PC-3 (cell line): ENCODE measurements around the gene GPC5. TPM values are rescaled to one million over a fixed set of nuclear protein-coding genes. Genes with fewer than 3 reads are reported as not detected.

Experiments
- ATAC-seq: fragments of 200-7000 bp; cut with Tn5 transposase; 2 replicates; pipeline ENCODE4 v1.9.1; 2020; ENCODE audit warnings: mild to moderate bottlenecking, moderate library complexity
- BruUV-seq: library from RNA; stranded (reverse); fragments of 400-500 nt; replicated peaks from 2 replicates; lab custom pipeline; 2021; lab: Mats Ljungman, UMichigan
- CTCF ChIA-PET: fragments of 300-600 bp; sonication (Branson Sonifier 250); formaldehyde crosslinking; loops from one replicate; lab custom pipeline; 2022; ENCODE audit warnings: antibody characterized with exemption; lab: Charles Lee
- POLR2A ChIA-PET: fragments of 300-600 bp; sonication (Branson Sonifier 250); formaldehyde crosslinking; loops from one replicate; lab custom pipeline; 2022; ENCODE audit warnings: antibody characterized with exemption; ENCODE audit not compliant: unreplicated experiment; lab: Charles Lee
- DNase-seq: peaks from one replicate; pipeline ENCODE4 v3.0.0-alpha.2; 2015
- H2AFZ ChIP-seq: fragments of 300-600 bp; sonication (generic); 2 replicates; pipeline ENCODE4 v1.6.0; 2016; ENCODE audit warnings: antibody characterized with exemption, low read length
- H3F3A ChIP-seq: fragments of 300-600 bp; sonication (generic); one replicate; pipeline ENCODE4 v1.6.0; 2017; ENCODE audit warnings: antibody characterized with exemption, low read length, control low read depth, mild to moderate bottlenecking; ENCODE audit not compliant: unreplicated experiment
- H3K27ac ChIP-seq: fragments of 300-600 bp; sonication (generic); 2 replicates; pipeline ENCODE4 v1.5.1; 2016; ENCODE audit warnings: mild to moderate bottlenecking, low read length
- H3K27me3 ChIP-seq: fragments of 300-600 bp; sonication (generic); 2 replicates; pipeline ENCODE4 v1.6.1; 2016; ENCODE audit warnings: low read length, mixed read lengths
- H3K36me3 ChIP-seq: fragments of 300-600 bp; sonication (generic); 2 replicates; pipeline ENCODE4 v1.6.1; 2016; ENCODE audit warnings: low read depth, mixed run types, low read length, mixed read lengths
- H3K4me1 ChIP-seq: fragments of 300-600 bp; sonication (generic); 2 replicates; pipeline ENCODE4 v1.5.1; 2016; ENCODE audit warnings: low read length; ENCODE audit not compliant: insufficient read depth
- H3K4me2 ChIP-seq: fragments of 300-600 bp; sonication (generic); 2 replicates; pipeline ENCODE4 v1.6.0; 2016; ENCODE audit warnings: low read length
- H3K4me3 ChIP-seq: fragments of 300-600 bp; sonication (generic); 2 replicates; pipeline ENCODE4 v1.5.1; 2016; ENCODE audit warnings: mild to moderate bottlenecking, low read length, mixed read lengths
- H3K79me2 ChIP-seq: fragments of 300-600 bp; sonication (generic); 2 replicates; pipeline ENCODE4 v1.6.1; 2017; ENCODE audit warnings: low read length, mixed read lengths
- H3K9ac ChIP-seq: fragments of 300-600 bp; sonication (generic); 2 replicates; pipeline ENCODE4 v1.6.0; 2016; ENCODE audit warnings: mild to moderate bottlenecking, low read length
- H3K9me2 ChIP-seq: fragments of 300-600 bp; sonication (generic); replicated peaks from 2 replicates; pipeline ENCODE4 v1.6.1; 2016; ENCODE audit warnings: mixed run types, low read length, mixed read lengths
- H3K9me3 ChIP-seq: fragments of 300-600 bp; sonication (generic); 2 replicates; pipeline ENCODE4 v1.6.1; 2016; ENCODE audit warnings: low read length, mixed read lengths
- H4K20me1 ChIP-seq: fragments of 300-600 bp; sonication (generic); 2 replicates; pipeline ENCODE4 v1.6.1; 2016; ENCODE audit warnings: low read length, mixed read lengths
- CTCF ChIP-seq: fragments of 300-600 bp; sonication (generic); conservative IDR thresholded peaks from 2 replicates; pipeline ENCODE4 v1.5.1; 2017; ENCODE audit warnings: antibody characterized with exemption, low read depth, mild to moderate bottlenecking, low read length
- EZH2 ChIP-seq: fragments of 300-600 bp; sonication (generic); IDR thresholded peaks from one replicate; pipeline ENCODE4 v1.6.1; 2017; ENCODE audit warnings: antibody characterized with exemption, mild to moderate bottlenecking, low read length; ENCODE audit not compliant: unreplicated experiment
- EZH2phosphoT487 ChIP-seq: fragments of 300-600 bp; sonication (generic); IDR thresholded peaks from 2 replicates; pipeline ENCODE4 v1.6.1; 2018; ENCODE audit warnings: mild to moderate bottlenecking, antibody characterized with exemption, low read length, borderline replicate concordance
- intact Hi-C: fragments of 100-400 bp; cut with micrococcal nuclease; formaldehyde crosslinking; loops from 2 replicates; pipeline ENCODE4 v1.9.0; 2023
- total RNA-seq: library from RNA; depleted of rRNA; stranded (reverse); fragments of >200 nt; gene quantifications from 2 replicates; pipeline ENCODE4 v1.2.3, GENCODE V29; 2014

GPC5 gene
- total RNA-seq, 1 experiment from 2014 or later: not detected

GRCh38 chr13:92103689-92104153, 705.3 kb downstream of the GPC5 start:
- no peaks in the 10 kb centered on the region for H4K20me1 ChIP-seq
- H3K9me2 ChIP-seq: no peaks in the 10 kb centered on the region
- H3K27ac ChIP-seq: no peak overlapping the region
- no peak for TF ChIP-seq EZH2phosphoT487
- no peak for TF ChIP-seq EZH2
- TF ChIP-seq CTCF: no peak
- POLR2A ChIA-PET: interaction anchor here (0.6 kb wide), 1 partner anchor 33 kb away, joined by 3 read pairs; no protein-coding TSS in a partner anchor
- no peak overlapping the region for H2AFZ ChIP-seq
- no peaks in the 10 kb centered on the region for H3K4me1 ChIP-seq
- intact Hi-C loops: loop anchor here (2.0 kb wide), 1 partner anchor 33 kb away; no protein-coding TSS in a partner anchor
- no peak overlapping the region for H3K4me2 ChIP-seq
- BruUV-seq: no TSS peak
- no peaks in the 10 kb centered on the region for H3K79me2 ChIP-seq
- no peaks in the 10 kb centered on the region for H3K9me3 ChIP-seq
- H3F3A ChIP-seq: no peaks in the 10 kb centered on the region
- peak; percentile 68 for ATAC-seq
- H3K36me3 ChIP-seq: no peaks in the 10 kb centered on the region
- H3K4me3 ChIP-seq: no peak overlapping the region
- DNase-seq: peak; percentile 23
- CTCF ChIA-PET: no interaction called here
- H3K9ac ChIP-seq: no peak overlapping the region
- H3K27me3 ChIP-seq: no peaks in the 10 kb centered on the region

DNA sequence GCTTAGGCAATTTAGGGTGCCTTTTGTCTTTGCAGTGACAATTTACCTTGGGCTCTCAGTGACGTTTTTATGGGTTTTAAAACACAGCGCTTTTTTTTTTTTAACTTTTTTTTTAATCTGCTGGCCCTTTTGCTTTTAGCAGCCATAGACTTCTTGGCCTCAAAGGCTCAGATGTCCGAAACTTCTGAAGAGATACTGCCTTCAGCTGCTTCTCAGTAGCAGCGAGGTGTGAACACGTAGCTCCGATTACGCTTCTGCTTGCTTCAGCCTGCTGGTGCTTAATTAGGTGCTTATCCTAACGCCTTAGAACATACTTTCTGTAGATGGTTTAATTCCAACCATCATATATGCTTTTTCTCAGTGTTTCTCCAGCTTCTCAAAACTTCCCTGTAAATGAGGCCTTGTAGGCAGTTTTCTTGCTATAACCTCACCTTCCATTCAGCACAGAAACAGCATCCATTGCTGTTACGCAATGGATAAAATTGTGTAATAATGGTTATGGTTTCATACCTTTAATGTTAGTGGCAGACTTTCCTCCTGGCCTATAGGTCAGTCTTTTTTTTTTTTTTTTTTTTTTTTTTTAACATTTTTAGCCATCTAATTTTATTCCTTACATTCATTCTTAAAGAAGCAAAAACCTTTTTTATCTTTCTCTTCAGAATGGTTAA, 723.9 kb downstream of the GPC5 start:
- TF ChIP-seq EZH2 (no peak), CTCF (no peak), EZH2phosphoT487 (no peak)
- Histone ChIP-seq H3K4me3 (no peak overlapping the region), H3K36me3 (no peaks in the 10 kb centered on the region), H3F3A (no peaks in the 10 kb centered on the region), H3K9me2 (no peaks in the 10 kb centered on the region), H3K27ac (no peak overlapping the region), H3K9ac (no peak overlapping the region), H3K4me1 (no peaks in the 10 kb centered on the region), H3K4me2 (no peak overlapping the region), H3K9me3 (no peaks in the 10 kb centered on the region), H4K20me1 (no peaks in the 10 kb centered on the region), H3K27me3 (no peaks in the 10 kb centered on the region), H2AFZ (no peak overlapping the region), H3K79me2 (no peaks in the 10 kb centered on the region)
- no TSS peak for BruUV-seq
- ATAC-seq: no peak
- no peak for DNase-seq
- POLR2A ChIA-PET: no interaction called here
- intact Hi-C loops: no loop called here
- CTCF ChIA-PET: no interaction called here

- Histone ChIP-seq H3K9me2 (no peaks in the 10 kb centered on the region), H3K27ac (no peak overlapping the region), H3K36me3 (no peaks in the 10 kb centered on the region), H3K4me3 (no peak overlapping the region), H3K27me3 (no peaks in the 10 kb centered on the region), H4K20me1 (no peaks in the 10 kb centered on the region), H3F3A (no peaks in the 10 kb centered on the region), H3K9ac (no peak overlapping the region), H3K4me1 (no peaks in the 10 kb centered on the region), H3K79me2 (no peaks in the 10 kb centered on the region), H3K4me2 (no peak overlapping the region), H3K9me3 (no peaks in the 10 kb centered on the region), H2AFZ (no peak overlapping the region)
- TF ChIP-seq EZH2phosphoT487 (no peak), EZH2 (no peak), CTCF (no peak)
- no peak for ATAC-seq
- ChIA-PET POLR2A (no interaction called here), CTCF (no interaction called here)
- no peak for DNase-seq
- intact Hi-C loops: no loop called here
- BruUV-seq: no TSS peak
Observed at GRCh38 chr13:92126399-92126798, 728.0 kb downstream of the GPC5 start.
